Esophagus squamous epithelium (tissue), 5 donors: ENCODE results near the gene ARFGEF3. TPM values are rescaled to one million over a fixed set of nuclear protein-coding genes. Genes with fewer than 3 reads are reported as not detected.

ENCODE experiments used
- DNase-seq: peaks from one replicate; lab custom pipeline; 2025; lab: John Stamatoyannopoulos, UW
- H3K27ac ChIP-seq, 4 donors: fragments of 200-600 bp; sonication (generic); one replicate each; pipeline ENCODE4 v1.5.1; 2016 to 2019; ENCODE audit warnings: mild to moderate bottlenecking in 1 of 4
- H3K27me3 ChIP-seq, 4 donors: fragments of 200-600 bp; sonication (generic); 1 replicate in 3 of 4; 2 replicates in 1 of 4; pipeline versions ENCODE4 v1.5.1 to v1.6.0; 2017 to 2021; ENCODE audit warnings: antibody characterized with exemption in 1 of 4
- H3K36me3 ChIP-seq, 3 donors: fragments of 200-600 bp; sonication (generic); one replicate each; pipeline ENCODE4 v1.5.1; 2016 to 2019
- H3K4me1 ChIP-seq, 3 donors: fragments of 200-600 bp; sonication (generic); one replicate each; pipeline ENCODE4 v1.5.1; 2017 to 2019
- H3K4me3 ChIP-seq, 4 donors: fragments of 200-600 bp; sonication (generic); 1 replicate in 3 of 4; 2 replicates in 1 of 4; pipeline ENCODE4 v1.5.1; 2016 to 2019; ENCODE audit warnings: mild to moderate bottlenecking in 2 of 4, moderate library complexity in 1 of 4
- H3K9me3 ChIP-seq, 3 donors: fragments of 200-600 bp; sonication (generic); one replicate each; pipeline ENCODE4 v1.5.1; 2016 to 2019
- CTCF ChIP-seq, 6 experiments: fragments of 450-650 bp in 4 of 6; fragments of 200-600 bp in 2 of 6; sonication (generic) in 2 of 6; IDR thresholded peaks; one replicate each; pipeline ENCODE4 v1.5.1; 2016 to 2019; ENCODE audit warnings: antibody characterized with exemption in 6 of 6, mild to moderate bottlenecking in 4 of 6, moderate library complexity in 4 of 6
- POLR2A ChIP-seq, 4 donors: fragments of 450-650 bp; IDR thresholded peaks; one replicate each; pipeline ENCODE4 v1.6.1; 2017; ENCODE audit warnings: antibody characterized with exemption in 4 of 4, mild to moderate bottlenecking in 4 of 4, moderate library complexity in 3 of 4
- WGBS, 2 donors: methylation state at CpG; one replicate each; pipeline ENCODE4 v1.1.5; 2018; 5-methylcytosine and 5-hydroxymethylcytosine counted together
- intact Hi-C: fragments of 100-400 bp; cut with DNase I; formaldehyde crosslinking; loops from one replicate; pipeline ENCODE4 v1.15.0; 2022
- total RNA-seq, 4 donors: library from RNA; depleted of rRNA; stranded (reverse); fragments of >200 nt; gene quantifications; one replicate each; pipeline ENCODE4 v1.1.0, GENCODE V29; 2016
- donor health status: DM: yes; HTN: yes; CAD: no.

Gene ARFGEF3
- total RNA-seq, 4 donors from 2014 or later = 0.92 to 1.0 (median 0.99) TPM

DNA sequence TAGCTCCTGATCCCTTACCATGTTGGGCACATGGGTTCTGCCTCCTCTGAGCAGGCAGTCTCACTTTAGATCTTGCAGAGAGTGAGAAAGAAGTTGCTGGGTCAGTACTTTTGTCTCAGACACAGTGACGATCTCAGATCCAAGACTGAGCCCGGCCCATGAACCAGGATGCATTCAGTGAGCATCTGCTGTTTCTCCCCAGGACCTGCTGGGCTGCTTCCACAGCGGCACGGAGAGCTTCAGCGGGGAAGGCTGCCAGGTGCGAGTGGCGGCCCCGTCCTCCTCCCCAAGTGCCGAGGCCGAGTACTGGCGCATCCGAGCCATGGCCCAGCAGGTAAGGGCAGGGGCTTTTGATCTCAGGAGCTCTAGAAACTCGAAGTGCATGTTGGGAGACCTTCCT is 162.1 kb downstream of the ARFGEF3 start:
- 65 to 70% methylated on average over 2 of the region's 13 CpGs for WGBS, 2 donors
- intact Hi-C loops = no loop called here
- Histone ChIP-seq H3K36me3 (no peaks in the 10 kb centered on the region), H3K4me1 (no peaks in the 10 kb centered on the region), H3K4me3 (no peak overlapping the region), H3K27ac (no peak overlapping the region), H3K27me3 (no peaks in the 10 kb centered on the region), H3K9me3 (no peaks in the 10 kb centered on the region)
- TF ChIP-seq CTCF (IDR thresholded peaks at IDR 0.05) = no peak
- no peak for TF ChIP-seq POLR2A (IDR thresholded peaks at IDR 0.05)
- DNase-seq = no peak

GRCh38 chr6:138328210-138328609 is 166.5 kb downstream of the ARFGEF3 start:
- no peak for TF ChIP-seq CTCF (IDR thresholded peaks at IDR 0.05)
- no peak for TF ChIP-seq POLR2A (IDR thresholded peaks at IDR 0.05)
- H3K27me3 ChIP-seq = no peaks in the 10 kb centered on the region
- intact Hi-C loops = no loop called here
- no peaks in the 10 kb centered on the region for H3K9me3 ChIP-seq
- WGBS, 2 donors = 60 to 78% methylated on average over 3 of the region's 3 CpGs
- H3K27ac ChIP-seq = no peak overlapping the region
- H3K36me3 ChIP-seq = no peaks in the 10 kb centered on the region
- H3K4me1 ChIP-seq = no peaks in the 10 kb centered on the region
- DNase-seq = no peak
- no peak overlapping the region for H3K4me3 ChIP-seq

- Histone ChIP-seq H3K27ac (no peak overlapping the region), H3K4me3 (no peak overlapping the region), H3K4me1 (no peaks in the 10 kb centered on the region), H3K36me3 (no peaks in the 10 kb centered on the region), H3K27me3 (no peaks in the 10 kb centered on the region), H3K9me3 (no peaks in the 10 kb centered on the region)
- no peak for DNase-seq
- WGBS, 2 donors = 75 to 86% methylated on average over 1 of the region's 1 CpG
- no peak for TF ChIP-seq POLR2A (IDR thresholded peaks at IDR 0.05)
- no peak for TF ChIP-seq CTCF (IDR thresholded peaks at IDR 0.05)
- intact Hi-C loops = no loop called here
Observed at GRCh38 chr6:138330763-138331162, 169.0 kb downstream of the ARFGEF3 start.

DNA sequence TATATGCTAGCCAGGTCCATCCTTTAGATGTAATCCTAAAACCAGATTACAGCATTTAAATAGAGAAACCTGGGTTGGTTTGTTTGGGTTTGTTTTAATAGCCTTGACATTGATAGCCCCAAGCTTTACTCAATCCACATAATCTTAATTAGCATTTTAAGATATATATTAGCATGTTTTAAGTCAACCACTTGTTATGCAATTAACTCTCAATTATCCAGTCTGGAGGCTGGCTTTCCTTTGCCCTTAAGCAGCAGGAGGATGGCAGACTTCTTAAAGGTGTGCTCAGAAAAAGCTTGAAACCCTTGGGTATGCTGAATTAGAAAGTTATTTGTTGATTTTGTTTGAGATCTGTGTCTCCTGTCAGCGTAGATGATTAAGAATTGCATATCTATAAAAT is 169.7 kb downstream of the ARFGEF3 start:
- no peak for DNase-seq
- Histone ChIP-seq H3K27me3 (no peaks in the 10 kb centered on the region), H3K9me3 (no peaks in the 10 kb centered on the region), H3K4me3 (no peak overlapping the region), H3K4me1 (no peaks in the 10 kb centered on the region), H3K36me3 (no peaks in the 10 kb centered on the region), H3K27ac (no peak overlapping the region)
- 73 to 75% methylated on average over 1 of the region's 1 CpG for WGBS, 2 donors
- intact Hi-C loops = no loop called here
- TF ChIP-seq POLR2A (IDR thresholded peaks at IDR 0.05) (no peak), CTCF (IDR thresholded peaks at IDR 0.05) (no peak)

GRCh38 chr6:138331984-138332383 is 170.2 kb downstream of the ARFGEF3 start:
- no peaks in the 10 kb centered on the region for H3K9me3 ChIP-seq
- no peaks in the 10 kb centered on the region for H3K36me3 ChIP-seq
- 51 to 60% methylated on average over 2 of the region's 2 CpGs for WGBS, 2 donors
- intact Hi-C loops = no loop called here
- no peaks in the 10 kb centered on the region for H3K27me3 ChIP-seq
- TF ChIP-seq CTCF (IDR thresholded peaks at IDR 0.05) (no peak), POLR2A (IDR thresholded peaks at IDR 0.05) (no peak)
- no peak for DNase-seq
- H3K4me3 ChIP-seq = no peak overlapping the region
- H3K27ac ChIP-seq = no peak overlapping the region
- no peaks in the 10 kb centered on the region for H3K4me1 ChIP-seq
